Measurements from ENCODE around the gene CHST3. TPM values are rescaled to one million over a fixed set of nuclear protein-coding genes. Genes with fewer than 3 reads are reported as not detected.

CHST3 gene
- total and polyA plus RNA-seq, 10 donors: 0.28 to 8.7 (median 4.5) TPM

- peaks cover 0 to 24% (median 0%) of the 10 kb centered on the region in 6 donors for H3K36me3 ChIP-seq
- H3K9me3 ChIP-seq: no peaks in the 10 kb centered on the region
- intact Hi-C loops (cut with DNase I; ENCODE audit: low total_unique reads): no loop called here
- TF ChIP-seq POLR2AphosphoS5 (IDR thresholded peaks at IDR 0.05) (no peak), POLR2A (IDR thresholded peaks at IDR 0.05) (no peak), CTCF (IDR thresholded peaks at IDR 0.05 in 8 of 11, conservative IDR thresholded peaks at IDR 0.05 in 3 of 11) (no peak)
- peak overlapping the region in 7 of 8 donors; percentile 49 to 81 (median 78) for H3K27ac ChIP-seq
- peaks cover 0 to 40% (median 14%) of the 10 kb centered on the region in 6 donors for H3K4me1 ChIP-seq
- H3K27me3 ChIP-seq (replicated peaks in 1 of 7): no peaks in the 10 kb centered on the region
- no peak for DNase-seq
- 63 to 94% (median 82%) methylated on average over 9 of the region's 9 CpGs for WGBS, 5 donors
- H3K4me3 ChIP-seq: no peak overlapping the region
Observed at GRCh38 chr10:72009051-72009424, 44.8 kb downstream of the CHST3 start.

GRCh38 chr10:72009425-72010081, 45.4 kb downstream of the CHST3 start:
- Histone ChIP-seq H3K4me1 (peaks cover 0 to 40% (median 14%) of the 10 kb centered on the region in 6 donors), H3K27ac (peak overlapping the region in 7 of 8 donors; percentile 49 to 81 (median 78)), H3K4me3 (no peak overlapping the region), H3K9me3 (no peaks in the 10 kb centered on the region), H3K36me3 (peaks cover 0 to 24% (median 0%) of the 10 kb centered on the region in 6 donors), H3K27me3 (replicated peaks in 1 of 7) (no peaks in the 10 kb centered on the region)
- intact Hi-C loops (cut with DNase I; ENCODE audit: low total_unique reads): no loop called here
- WGBS, 5 donors: 45 to 57% (median 53%) methylated on average over 11 to 12 of the region's 12 CpGs
- DNase-seq: peak; percentile 82
- no peak for TF ChIP-seq CTCF (IDR thresholded peaks at IDR 0.05 in 8 of 11, conservative IDR thresholded peaks at IDR 0.05 in 3 of 11)
- TF ChIP-seq POLR2A (IDR thresholded peaks at IDR 0.05): no peak
- peak; percentile 44 to 66 (median 57) for TF ChIP-seq POLR2AphosphoS5 (IDR thresholded peaks at IDR 0.05)

- WGBS, 5 donors: 83 to 93% (median 88%) methylated on average over 7 of the region's 7 CpGs
- peaks cover 0 to 40% (median 14%) of the 10 kb centered on the region in 6 donors for H3K4me1 ChIP-seq
- no peak for TF ChIP-seq CTCF (IDR thresholded peaks at IDR 0.05 in 8 of 11, conservative IDR thresholded peaks at IDR 0.05 in 3 of 11)
- TF ChIP-seq POLR2A (IDR thresholded peaks at IDR 0.05): no peak
- no peak for TF ChIP-seq POLR2AphosphoS5 (IDR thresholded peaks at IDR 0.05)
- H3K27ac ChIP-seq: peak overlapping the region in 7 of 8 donors; percentile 49 to 81 (median 78)
- DNase-seq: no peak
- no peaks in the 10 kb centered on the region for H3K9me3 ChIP-seq
- H3K27me3 ChIP-seq (replicated peaks in 1 of 7): no peaks in the 10 kb centered on the region
- intact Hi-C loops (cut with DNase I; ENCODE audit: low total_unique reads): no loop called here
- H3K4me3 ChIP-seq: no peak overlapping the region
- peaks cover 0 to 24% (median 0%) of the 10 kb centered on the region in 6 donors for H3K36me3 ChIP-seq
Observed at GRCh38 chr10:72010234-72010973, 46.2 kb downstream of the CHST3 start.

- Histone ChIP-seq H3K36me3 (peaks cover 0 to 24% (median 0%) of the 10 kb centered on the region in 6 donors), H3K27ac (peak overlapping the region in 3 of 8 donors; percentile 76 to 81 (median 79)), H3K4me1 (peaks cover 0 to 41% (median 14%) of the 10 kb centered on the region in 6 donors), H3K27me3 (replicated peaks in 1 of 7) (no peaks in the 10 kb centered on the region), H3K9me3 (no peaks in the 10 kb centered on the region), H3K4me3 (no peak overlapping the region)
- intact Hi-C loops (cut with DNase I; ENCODE audit: low total_unique reads): no loop called here
- 91 to 96% (median 93%) methylated on average over 9 of the region's 9 CpGs for WGBS, 5 donors
- no peak for TF ChIP-seq CTCF (IDR thresholded peaks at IDR 0.05 in 8 of 11, conservative IDR thresholded peaks at IDR 0.05 in 3 of 11)
- no peak for TF ChIP-seq POLR2A (IDR thresholded peaks at IDR 0.05)
- no peak for DNase-seq
Observed at GRCh38 chr10:72011016-72011415, 46.8 kb downstream of the CHST3 start.

All from spleen (tissue), 11 donors.